GM23338 (cell line): ENCODE data around the gene RAB31.

Experiments used
- POLR2AphosphoS5 ChIP-seq: IDR thresholded peaks from 2 replicates; pipeline ENCODE4 v1.6.1; 2016; ENCODE audit warnings: antibody characterized with exemption, low read depth
- TF ChIP-seq, protein P1 (sequence below), 2 experiments: fragments of 200-600 bp in 1 of 2; sonication (generic) in 1 of 2; conservative IDR thresholded peaks; 2 replicates each; pipeline versions ENCODE4 v1.5.1 to v1.6.1; 2016 to 2017; ENCODE audit warnings: antibody characterized with exemption in 2 of 2, low read depth in 2 of 2, mild to moderate bottlenecking in 2 of 2, moderate library complexity in 1 of 2
- TF ChIP-seq, protein P2 (sequence below): IDR thresholded peaks from one replicate; pipeline ENCODE4 v1.6.1; 2018; ENCODE audit warnings: antibody characterized with exemption; ENCODE audit not compliant: unreplicated experiment

DNA sequence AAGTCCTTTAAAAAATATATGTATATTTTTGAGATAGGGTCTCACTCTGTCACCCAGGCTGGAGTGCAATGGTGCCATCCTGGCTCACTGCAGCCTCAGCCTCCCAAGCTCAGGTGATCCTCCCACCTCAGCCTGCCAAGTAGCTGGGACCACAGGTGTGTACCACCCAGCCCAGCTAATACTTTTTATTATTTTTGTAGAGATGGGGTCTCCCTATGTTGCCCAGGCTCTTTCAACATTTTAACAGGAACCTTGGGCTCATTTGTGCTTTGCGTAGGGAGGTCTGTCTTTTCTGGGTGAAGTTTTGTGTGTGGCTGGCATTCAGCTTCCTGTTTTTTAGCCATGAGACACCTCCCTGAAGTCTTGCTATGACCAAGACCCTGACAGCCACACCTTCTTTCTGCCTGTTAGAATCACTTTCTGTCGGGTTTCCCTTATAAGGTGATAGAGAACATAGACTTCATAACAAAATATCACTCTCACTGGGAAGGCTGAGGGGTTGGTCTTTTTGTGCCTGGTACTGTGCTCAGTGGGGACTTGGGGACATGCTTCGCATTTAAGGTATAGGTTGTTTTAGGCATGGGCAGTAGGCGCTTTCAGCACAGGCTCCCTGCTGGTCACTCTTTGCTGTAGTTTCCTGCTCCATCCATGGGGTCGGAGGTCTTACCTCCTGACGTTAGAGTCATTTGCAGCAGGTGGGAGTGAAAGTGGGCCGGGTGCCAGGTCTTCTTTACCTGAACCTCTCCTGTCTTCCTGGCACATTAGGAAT is 3.4 kb downstream of the RAB31 start:
- TF ChIP-seq, protein P1, sequence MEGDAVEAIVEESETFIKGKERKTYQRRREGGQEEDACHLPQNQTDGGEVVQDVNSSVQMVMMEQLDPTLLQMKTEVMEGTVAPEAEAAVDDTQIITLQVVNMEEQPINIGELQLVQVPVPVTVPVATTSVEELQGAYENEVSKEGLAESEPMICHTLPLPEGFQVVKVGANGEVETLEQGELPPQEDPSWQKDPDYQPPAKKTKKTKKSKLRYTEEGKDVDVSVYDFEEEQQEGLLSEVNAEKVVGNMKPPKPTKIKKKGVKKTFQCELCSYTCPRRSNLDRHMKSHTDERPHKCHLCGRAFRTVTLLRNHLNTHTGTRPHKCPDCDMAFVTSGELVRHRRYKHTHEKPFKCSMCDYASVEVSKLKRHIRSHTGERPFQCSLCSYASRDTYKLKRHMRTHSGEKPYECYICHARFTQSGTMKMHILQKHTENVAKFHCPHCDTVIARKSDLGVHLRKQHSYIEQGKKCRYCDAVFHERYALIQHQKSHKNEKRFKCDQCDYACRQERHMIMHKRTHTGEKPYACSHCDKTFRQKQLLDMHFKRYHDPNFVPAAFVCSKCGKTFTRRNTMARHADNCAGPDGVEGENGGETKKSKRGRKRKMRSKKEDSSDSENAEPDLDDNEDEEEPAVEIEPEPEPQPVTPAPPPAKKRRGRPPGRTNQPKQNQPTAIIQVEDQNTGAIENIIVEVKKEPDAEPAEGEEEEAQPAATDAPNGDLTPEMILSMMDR (conservative IDR thresholded peaks at IDR 0.05; ENCODE audit: low read depth in 2 of 2) = no peak
- no peak for TF ChIP-seq POLR2AphosphoS5
- TF ChIP-seq, protein P2, sequence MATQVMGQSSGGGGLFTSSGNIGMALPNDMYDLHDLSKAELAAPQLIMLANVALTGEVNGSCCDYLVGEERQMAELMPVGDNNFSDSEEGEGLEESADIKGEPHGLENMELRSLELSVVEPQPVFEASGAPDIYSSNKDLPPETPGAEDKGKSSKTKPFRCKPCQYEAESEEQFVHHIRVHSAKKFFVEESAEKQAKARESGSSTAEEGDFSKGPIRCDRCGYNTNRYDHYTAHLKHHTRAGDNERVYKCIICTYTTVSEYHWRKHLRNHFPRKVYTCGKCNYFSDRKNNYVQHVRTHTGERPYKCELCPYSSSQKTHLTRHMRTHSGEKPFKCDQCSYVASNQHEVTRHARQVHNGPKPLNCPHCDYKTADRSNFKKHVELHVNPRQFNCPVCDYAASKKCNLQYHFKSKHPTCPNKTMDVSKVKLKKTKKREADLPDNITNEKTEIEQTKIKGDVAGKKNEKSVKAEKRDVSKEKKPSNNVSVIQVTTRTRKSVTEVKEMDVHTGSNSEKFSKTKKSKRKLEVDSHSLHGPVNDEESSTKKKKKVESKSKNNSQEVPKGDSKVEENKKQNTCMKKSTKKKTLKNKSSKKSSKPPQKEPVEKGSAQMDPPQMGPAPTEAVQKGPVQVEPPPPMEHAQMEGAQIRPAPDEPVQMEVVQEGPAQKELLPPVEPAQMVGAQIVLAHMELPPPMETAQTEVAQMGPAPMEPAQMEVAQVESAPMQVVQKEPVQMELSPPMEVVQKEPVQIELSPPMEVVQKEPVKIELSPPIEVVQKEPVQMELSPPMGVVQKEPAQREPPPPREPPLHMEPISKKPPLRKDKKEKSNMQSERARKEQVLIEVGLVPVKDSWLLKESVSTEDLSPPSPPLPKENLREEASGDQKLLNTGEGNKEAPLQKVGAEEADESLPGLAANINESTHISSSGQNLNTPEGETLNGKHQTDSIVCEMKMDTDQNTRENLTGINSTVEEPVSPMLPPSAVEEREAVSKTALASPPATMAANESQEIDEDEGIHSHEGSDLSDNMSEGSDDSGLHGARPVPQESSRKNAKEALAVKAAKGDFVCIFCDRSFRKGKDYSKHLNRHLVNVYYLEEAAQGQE = no peak
